Neural progenitor cell (in vitro differentiated cells): ENCODE results near the gene ACAP2.

ENCODE experiments used
- CTCF ChIP-seq: fragments of 200-600 bp; sonication (generic); IDR thresholded peaks from 2 replicates; pipeline ENCODE4 v1.5.1; 2017; ENCODE audit warnings: antibody characterized with exemption, mild to moderate bottlenecking
- EZH2 ChIP-seq: fragments of 200-600 bp; sonication (generic); IDR thresholded peaks from 2 replicates; pipeline ENCODE4 v1.6.1; 2017; ENCODE audit warnings: antibody characterized with exemption, mild to moderate bottlenecking, moderate library complexity
- EZH2phosphoT487 ChIP-seq: fragments of 200-600 bp; sonication (generic); IDR thresholded peaks from 2 replicates; pipeline ENCODE4 v1.6.1; 2017; ENCODE audit warnings: antibody characterized with exemption

GRCh38 chr3:195249057-195249770, 193.6 kb downstream of the ACAP2 start:
- TF ChIP-seq EZH2, result no peak
- no peak for TF ChIP-seq CTCF
- no peak for TF ChIP-seq EZH2phosphoT487
